Measurements from ENCODE around the gene MLLT1. TPM values are rescaled to one million over a fixed set of nuclear protein-coding genes. Genes with fewer than 3 reads are reported as not detected.

MLLT1 gene
- total RNA-seq, 2 donors from 2014 or later: 44.7 to 104 TPM

GRCh38 chr19:6215701-6216235 is 64.0 kb downstream of the MLLT1 start:
- ATAC-seq (no peak), DNase-seq (ENCODE audit: low spot score) (no peak)
- H3K9me3 Mint-ChIP-seq: no peaks in the 10 kb centered on the region
- no peaks in the 10 kb centered on the region for H3K36me3 Mint-ChIP-seq
- H3K27ac Mint-ChIP-seq: no peak overlapping the region
- peaks cover 0 to 3% of the 10 kb centered on the region in 2 donors for H3K4me1 Mint-ChIP-seq (ENCODE audit: low read depth in 2 of 2)
- H3K27me3 Mint-ChIP-seq: no peaks in the 10 kb centered on the region
- H3K4me3 Mint-ChIP-seq: no peak overlapping the region

DNA sequence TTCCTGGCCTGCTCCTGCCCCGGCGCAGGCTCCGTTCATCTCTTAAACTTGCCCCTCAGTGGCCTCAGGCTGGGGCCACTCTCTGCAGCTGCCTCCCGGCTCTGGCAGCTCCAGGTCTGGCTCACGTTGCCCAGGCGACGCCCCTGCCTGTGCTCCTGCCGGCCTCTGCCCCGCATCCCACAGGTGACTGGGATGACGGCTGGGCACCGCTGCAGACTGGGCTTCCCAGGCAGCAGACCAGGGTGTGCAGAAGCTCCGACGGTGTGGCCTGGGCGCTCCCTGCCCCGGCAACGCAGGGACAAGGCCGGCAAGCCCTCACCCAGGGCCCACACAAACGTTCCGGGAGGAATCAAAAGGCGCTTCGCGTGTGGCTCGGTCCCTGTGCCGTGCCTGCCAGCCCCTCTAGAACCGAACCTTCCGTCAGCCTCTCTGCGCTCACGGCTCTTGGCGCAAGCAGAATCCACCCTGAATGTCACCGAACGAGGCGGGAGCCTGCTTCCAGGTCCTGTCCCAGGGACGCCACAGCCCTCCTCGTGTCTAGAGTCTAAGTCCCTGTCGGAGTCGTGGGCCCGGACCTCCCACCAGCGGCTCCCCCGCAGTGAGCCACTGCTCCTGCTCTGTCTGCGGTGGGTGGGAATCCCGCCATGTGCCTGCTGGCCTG is 64.8 kb downstream of the MLLT1 start:
- H3K36me3 Mint-ChIP-seq: no peaks in the 10 kb centered on the region

DNA sequence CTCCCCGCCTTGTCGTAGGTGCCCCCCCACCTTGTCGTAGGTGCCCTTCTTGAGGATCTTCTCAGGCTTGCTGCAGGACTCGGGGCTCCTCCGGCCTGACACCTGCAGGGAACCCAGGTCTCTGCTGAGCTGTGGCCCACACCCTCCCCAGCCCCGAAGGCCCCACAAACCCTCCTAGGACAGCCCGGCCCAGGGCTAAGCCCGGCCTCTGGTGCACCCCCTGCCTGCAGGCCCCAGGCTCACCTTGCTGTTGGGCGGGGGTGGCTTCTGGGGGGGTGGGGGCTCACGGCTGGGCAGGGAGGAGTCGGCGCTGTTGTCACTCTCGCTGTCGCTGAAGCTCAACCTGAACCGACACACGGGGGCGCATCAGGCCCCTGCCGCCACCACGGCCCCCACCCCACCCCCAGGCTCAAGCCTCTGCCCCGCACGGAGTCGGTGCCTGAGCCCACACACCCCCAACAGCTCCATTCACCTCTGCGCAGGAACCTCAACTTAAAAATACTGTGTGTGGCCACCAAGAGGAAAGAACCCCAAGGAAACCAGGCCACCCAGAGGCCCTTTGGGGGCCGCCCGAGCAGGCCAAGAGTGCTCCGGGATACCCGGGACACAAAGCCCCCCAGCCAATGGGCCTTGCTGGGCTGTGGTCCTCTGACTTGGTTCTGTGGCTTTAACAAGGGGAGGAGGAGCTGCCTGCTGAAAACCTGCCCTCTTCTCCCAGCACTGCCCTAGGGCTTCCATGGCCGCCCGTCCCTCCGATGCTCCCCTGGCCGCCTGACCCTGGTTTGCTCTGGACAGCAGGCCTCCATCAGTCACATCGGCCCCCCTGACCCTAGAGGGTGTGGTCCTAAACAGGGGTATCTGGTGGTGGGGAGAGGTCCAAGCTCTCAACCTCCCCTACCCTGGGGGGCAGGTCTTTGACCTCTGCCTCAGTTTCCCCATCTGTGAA is 65.8 kb downstream of the MLLT1 start:
- DNase-seq (ENCODE audit: low spot score): peak; percentile 39
- ATAC-seq: no peak
- H3K36me3 Mint-ChIP-seq: no peaks in the 10 kb centered on the region
- H3K4me1 Mint-ChIP-seq (ENCODE audit: low read depth in 2 of 2): peaks cover 0 to 3% of the 10 kb centered on the region in 2 donors
- no peaks in the 10 kb centered on the region for H3K9me3 Mint-ChIP-seq
- H3K27ac Mint-ChIP-seq: no peak overlapping the region
- no peaks in the 10 kb centered on the region for H3K27me3 Mint-ChIP-seq
- no peak overlapping the region for H3K4me3 Mint-ChIP-seq

More for the DNA sequence above, 64.8 kb downstream of the MLLT1 start:
- ATAC-seq (no peak), DNase-seq (ENCODE audit: low spot score) (no peak)
- Mint-ChIP-seq H3K27me3 (no peaks in the 10 kb centered on the region), H3K9me3 (no peaks in the 10 kb centered on the region), H3K27ac (no peak overlapping the region), H3K4me1 (ENCODE audit: low read depth in 2 of 2) (peaks cover 0 to 3% of the 10 kb centered on the region in 2 donors), H3K4me3 (no peak overlapping the region)

DNA sequence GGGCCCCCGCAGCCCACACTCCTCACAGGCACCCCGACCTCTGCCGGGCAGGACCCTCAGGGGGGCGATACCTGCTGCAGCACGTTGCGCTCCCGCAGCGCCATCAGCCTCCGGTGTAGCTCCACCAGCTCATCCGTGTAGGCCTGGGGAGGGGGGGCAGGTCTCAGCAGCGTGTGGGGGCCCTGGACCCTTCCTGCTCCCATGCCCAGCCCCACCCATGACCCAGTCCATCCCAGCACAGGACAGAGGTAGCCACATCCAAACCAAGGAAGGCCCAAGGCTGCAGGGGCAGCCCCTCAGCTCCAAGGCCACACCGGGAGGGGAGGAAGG is 66.5 kb downstream of the MLLT1 start:
- Mint-ChIP-seq H3K9me3 (no peaks in the 10 kb centered on the region), H3K4me3 (no peak overlapping the region), H3K27ac (no peak overlapping the region), H3K36me3 (no peaks in the 10 kb centered on the region), H3K27me3 (no peaks in the 10 kb centered on the region), H3K4me1 (ENCODE audit: low read depth in 2 of 2) (peaks cover 0 to under 1% of the 10 kb centered on the region in 2 donors)
- no peak for ATAC-seq
- DNase-seq (ENCODE audit: low spot score): peak; percentile 60

GRCh38 chr19:6212403-6213265 is 67.1 kb downstream of the MLLT1 start:
- no peak overlapping the region for H3K4me3 Mint-ChIP-seq
- DNase-seq (ENCODE audit: low spot score) (peak; percentile 49), ATAC-seq (no peak)
- no peaks in the 10 kb centered on the region for H3K9me3 Mint-ChIP-seq
- H3K36me3 Mint-ChIP-seq: no peaks in the 10 kb centered on the region
- H3K4me1 Mint-ChIP-seq (ENCODE audit: low read depth in 2 of 2): no peaks in the 10 kb centered on the region
- no peaks in the 10 kb centered on the region for H3K27me3 Mint-ChIP-seq
- H3K27ac Mint-ChIP-seq: no peak overlapping the region

DNA sequence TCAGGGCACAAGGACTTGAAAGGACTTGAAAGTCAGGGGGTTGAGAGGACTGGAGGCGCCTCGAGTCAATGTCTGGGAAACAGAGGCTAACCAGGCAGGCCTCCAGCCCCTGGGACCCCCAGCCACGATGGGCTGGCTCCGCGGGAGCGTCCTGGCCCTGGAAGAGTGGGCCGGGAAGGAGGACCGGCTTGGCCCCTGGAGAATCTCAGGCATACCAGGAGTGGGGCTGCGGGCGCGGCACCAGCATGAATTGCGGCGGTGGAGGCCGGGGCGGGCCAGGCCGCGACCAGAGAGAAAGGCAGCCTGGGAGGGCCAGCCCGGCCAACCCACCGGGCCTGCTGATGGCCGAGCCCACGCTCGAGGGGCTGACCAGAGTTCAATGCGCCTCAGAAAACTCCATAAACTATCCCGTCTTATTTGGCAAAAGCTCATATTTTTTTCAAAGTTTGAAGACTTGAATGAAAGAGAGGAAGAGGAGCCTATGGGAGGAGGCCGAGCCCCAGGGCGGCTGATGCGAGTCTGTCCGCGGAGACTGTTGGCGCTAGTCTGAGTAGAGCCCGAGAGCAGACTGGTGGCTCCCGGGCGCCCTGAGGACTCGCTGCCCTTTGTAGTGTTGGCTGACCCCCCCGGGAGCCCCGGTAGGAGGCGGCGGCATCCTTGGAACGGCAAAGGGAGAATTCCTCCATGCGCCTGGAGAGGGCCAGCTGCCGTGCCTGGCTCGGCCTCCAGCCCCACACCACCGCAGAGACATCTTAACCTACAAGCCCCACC is 68.0 kb downstream of the MLLT1 start:
- Mint-ChIP-seq H3K4me3 (no peak overlapping the region), H3K4me1 (ENCODE audit: low read depth in 2 of 2) (no peaks in the 10 kb centered on the region), H3K27me3 (no peaks in the 10 kb centered on the region), H3K27ac (no peak overlapping the region), H3K36me3 (no peaks in the 10 kb centered on the region), H3K9me3 (no peaks in the 10 kb centered on the region)
- ATAC-seq (no peak), DNase-seq (ENCODE audit: low spot score) (peak; percentile 31)

- Mint-ChIP-seq H3K4me1 (ENCODE audit: low read depth in 2 of 2) (no peaks in the 10 kb centered on the region), H3K36me3 (no peaks in the 10 kb centered on the region), H3K27me3 (no peaks in the 10 kb centered on the region), H3K27ac (no peak overlapping the region), H3K9me3 (no peaks in the 10 kb centered on the region), H3K4me3 (no peak overlapping the region)
- ATAC-seq: no peak
- DNase-seq (ENCODE audit: low spot score): no peak
Observed at GRCh38 chr19:6210721-6211600, 68.8 kb downstream of the MLLT1 start.

DNA sequence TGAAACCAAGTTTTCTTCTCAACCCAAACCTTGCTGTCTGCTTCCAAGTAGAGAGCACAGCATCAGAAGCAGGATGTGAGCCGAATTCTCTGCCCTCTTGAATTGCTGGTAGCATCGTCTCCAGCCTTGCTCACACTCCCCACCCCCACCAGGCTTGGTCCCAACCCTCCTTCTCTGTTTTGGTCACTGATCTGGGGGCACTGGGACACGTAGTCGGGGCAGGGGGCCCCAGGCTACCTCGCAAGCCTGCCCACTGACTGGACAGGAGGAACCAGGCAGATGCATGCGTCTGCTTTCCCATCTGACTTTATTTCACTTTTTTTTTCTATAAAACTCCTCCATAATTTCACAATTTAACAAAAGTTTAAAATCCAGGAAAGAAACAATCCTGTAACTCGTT is 69.7 kb downstream of the MLLT1 start:
- Mint-ChIP-seq H3K36me3 (no peaks in the 10 kb centered on the region), H3K9me3 (no peaks in the 10 kb centered on the region), H3K27ac (no peak overlapping the region), H3K4me1 (ENCODE audit: low read depth in 2 of 2) (no peaks in the 10 kb centered on the region), H3K4me3 (no peak overlapping the region), H3K27me3 (no peaks in the 10 kb centered on the region)
- DNase-seq (ENCODE audit: low spot score): no peak
- no peak for ATAC-seq

DNA sequence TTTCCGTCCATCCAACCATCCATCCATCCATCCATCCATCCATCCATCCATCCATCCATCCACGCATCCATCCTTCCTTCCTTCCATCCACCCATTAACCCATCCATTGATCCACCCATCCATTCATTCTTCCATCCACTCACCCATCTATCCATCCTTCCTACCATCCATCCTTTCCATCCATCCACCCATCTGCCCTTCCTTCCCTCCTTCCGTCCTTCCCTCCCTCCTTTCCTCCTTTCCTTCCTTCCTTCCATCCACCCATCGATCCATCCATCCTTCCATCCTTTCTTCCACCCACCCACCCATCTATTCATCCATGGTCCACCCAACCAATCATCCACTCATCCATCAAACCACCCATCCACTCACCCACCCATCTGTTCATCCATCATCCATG is 70.1 kb downstream of the MLLT1 start:
- no peak for DNase-seq (ENCODE audit: low spot score)
- ATAC-seq: no peak
- Mint-ChIP-seq H3K27ac (no peak overlapping the region), H3K27me3 (no peaks in the 10 kb centered on the region), H3K4me1 (ENCODE audit: low read depth in 2 of 2) (no peaks in the 10 kb centered on the region), H3K9me3 (no peaks in the 10 kb centered on the region), H3K4me3 (no peak overlapping the region), H3K36me3 (no peaks in the 10 kb centered on the region)

DNA sequence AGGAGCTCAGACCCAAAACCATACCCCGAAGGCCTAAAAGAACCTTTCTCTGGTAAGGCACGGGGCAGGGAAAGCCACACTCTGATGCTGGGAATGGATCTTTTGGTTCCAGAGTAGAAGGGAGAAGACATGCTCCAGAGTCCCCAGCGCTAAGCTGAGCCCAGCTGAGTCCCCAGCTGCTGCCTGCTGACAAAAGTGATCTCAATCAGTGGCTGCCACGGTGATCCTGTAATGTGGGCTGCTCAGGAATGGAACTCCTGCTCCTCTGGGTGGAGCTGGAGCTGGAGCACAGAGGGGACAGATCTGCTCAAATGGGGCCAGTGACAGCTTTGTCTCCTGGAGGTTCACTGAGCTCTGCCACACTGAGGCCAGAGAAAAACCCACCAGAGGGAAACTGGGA is 70.5 kb downstream of the MLLT1 start:
- DNase-seq (ENCODE audit: low spot score): no peak
- H3K4me1 Mint-ChIP-seq (ENCODE audit: low read depth in 2 of 2): no peaks in the 10 kb centered on the region
- H3K36me3 Mint-ChIP-seq: no peaks in the 10 kb centered on the region
- no peak overlapping the region for H3K27ac Mint-ChIP-seq
- H3K27me3 Mint-ChIP-seq: no peaks in the 10 kb centered on the region
- ATAC-seq: no peak
- no peaks in the 10 kb centered on the region for H3K9me3 Mint-ChIP-seq
- H3K4me3 Mint-ChIP-seq: no peak overlapping the region

DNA sequence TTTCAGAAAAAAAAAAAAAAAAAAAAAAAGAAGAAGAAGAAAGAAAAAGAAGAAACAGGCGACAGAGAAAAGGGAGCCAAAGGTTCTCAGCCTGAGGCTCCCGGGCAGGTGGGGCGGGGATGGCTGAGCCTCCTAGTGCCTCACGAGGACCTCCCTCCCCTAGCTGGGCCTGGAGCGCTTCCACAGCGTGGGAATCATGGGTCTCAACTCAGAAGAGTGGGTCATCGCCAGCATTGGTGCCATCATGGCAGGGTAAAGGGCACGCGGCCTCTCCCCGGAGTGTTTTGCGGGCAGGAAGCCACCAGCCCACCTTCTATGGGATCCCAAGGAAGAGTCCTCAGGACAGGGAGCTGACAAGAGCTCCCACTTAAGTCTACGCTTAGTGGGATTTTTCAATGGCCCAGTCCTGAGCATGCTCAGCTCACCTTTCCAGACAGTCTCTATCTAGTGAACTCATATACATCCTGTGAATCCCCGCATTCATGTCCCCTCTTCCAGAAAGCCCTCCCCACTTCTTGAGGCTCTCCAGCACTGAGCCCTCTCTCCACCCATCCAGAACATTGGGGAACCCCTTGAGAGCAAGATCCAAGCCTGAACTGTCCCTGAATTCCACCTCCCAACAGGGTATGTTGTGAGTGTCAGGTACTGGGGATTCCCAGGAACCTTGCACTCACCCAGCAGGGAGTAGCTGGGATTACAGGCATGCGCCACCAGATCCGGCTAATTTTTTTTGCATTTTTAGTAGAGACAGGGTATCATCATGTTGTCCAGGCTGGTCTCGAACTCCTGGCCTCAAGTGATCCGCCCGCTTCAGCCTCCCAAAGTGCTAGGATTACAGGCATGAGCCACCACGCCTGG is 74.7 kb downstream of the MLLT1 start:
- Mint-ChIP-seq H3K27me3 (peaks cover 5 to 8% of the 10 kb centered on the region in 2 donors), H3K36me3 (no peaks in the 10 kb centered on the region), H3K4me3 (no peak overlapping the region), H3K4me1 (ENCODE audit: low read depth in 2 of 2) (peaks cover 0 to 3% of the 10 kb centered on the region in 2 donors), H3K27ac (no peak overlapping the region), H3K9me3 (no peaks in the 10 kb centered on the region)
- ATAC-seq (no peak), DNase-seq (ENCODE audit: low spot score) (peak; percentile 10)

GRCh38 chr19:6204212-6204611 is 75.6 kb downstream of the MLLT1 start:
- no peak overlapping the region for H3K4me3 Mint-ChIP-seq
- H3K9me3 Mint-ChIP-seq: no peaks in the 10 kb centered on the region
- H3K27ac Mint-ChIP-seq: no peak overlapping the region
- peaks cover 7 to 9% of the 10 kb centered on the region in 2 donors for H3K4me1 Mint-ChIP-seq (ENCODE audit: low read depth in 2 of 2)
- ATAC-seq (no peak), DNase-seq (ENCODE audit: low spot score) (no peak)
- no peaks in the 10 kb centered on the region for H3K36me3 Mint-ChIP-seq
- H3K27me3 Mint-ChIP-seq: peaks cover 5 to 8% of the 10 kb centered on the region in 2 donors

Measured in natural killer cell treated with Interleukin-12 subunit alpha and Interleukin-12 subunit beta and Interleukin-15 and Interleukin-18, amount 100 ng/mL, for 72 hours (primary cell).